GM21737 (cell line): ENCODE data around the gene SCGB1C1.
A peak's percentile ranks its signal among the peaks of the same experiment; 100 is the strongest.
"Not testable (repeated sequence)": the region's sequence is repeated elsewhere in the genome, so short reads cannot be mapped to it uniquely, and the experiment has no call there.

Experiments
- ATAC-seq: cut with Tn5 transposase; IDR thresholded peaks from one replicate; pipeline ENCODE4 v1.9.1; 2021; ENCODE audit warnings: mild to moderate bottlenecking, moderate library complexity; ENCODE audit not compliant: unreplicated experiment

SCGB1C1 gene

DNA sequence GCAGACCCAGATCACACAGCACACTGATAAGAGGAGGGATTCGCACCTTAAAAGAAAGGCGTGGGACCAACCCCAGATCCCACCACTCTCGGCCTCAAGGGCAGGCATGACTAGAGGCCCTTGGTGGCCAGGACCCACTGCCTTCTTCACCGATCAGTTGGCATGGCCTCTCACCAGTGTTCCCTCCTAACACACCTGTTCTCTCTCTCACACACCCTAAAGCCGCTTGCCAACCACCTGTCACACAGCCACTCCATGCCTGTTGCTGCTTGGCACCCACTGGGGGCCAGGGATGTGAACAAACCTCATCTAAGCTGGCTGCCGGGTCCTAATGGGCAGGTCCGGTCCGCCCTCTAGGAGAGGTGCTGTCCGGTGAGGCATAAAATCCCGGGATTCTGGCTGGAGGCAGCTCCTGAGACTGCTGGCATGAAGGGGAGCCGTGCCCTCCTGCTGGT, at the start of gene SCGB1C1:
SCGB1C1 (plus strand) TSS at position 405 of the 455 bp plus-strand sequence; CDS start at position 427, 22 bp downstream.
- ATAC-seq: not testable (repeated sequence)

DNA sequence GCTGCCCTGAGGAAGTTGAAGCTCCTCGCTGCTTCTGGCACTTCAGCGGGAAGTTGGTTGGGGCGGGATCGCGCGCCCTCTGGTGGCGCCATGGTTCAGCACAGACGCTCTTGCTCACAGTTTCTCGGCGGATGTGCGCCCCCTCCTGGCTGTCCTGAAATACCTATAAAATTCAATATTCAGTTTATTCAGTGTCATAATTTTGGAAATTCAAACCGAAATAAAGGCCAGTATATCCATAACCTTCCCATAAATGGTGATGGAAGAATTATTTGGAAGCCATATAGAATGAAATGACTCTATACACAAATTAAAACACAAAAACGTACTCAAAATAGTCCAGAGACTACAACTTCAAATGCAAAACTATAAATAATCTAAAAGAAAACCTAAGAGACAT, 12.6 kb upstream of the SCGB1C1 start:
- not testable (repeated sequence) for ATAC-seq

DNA sequence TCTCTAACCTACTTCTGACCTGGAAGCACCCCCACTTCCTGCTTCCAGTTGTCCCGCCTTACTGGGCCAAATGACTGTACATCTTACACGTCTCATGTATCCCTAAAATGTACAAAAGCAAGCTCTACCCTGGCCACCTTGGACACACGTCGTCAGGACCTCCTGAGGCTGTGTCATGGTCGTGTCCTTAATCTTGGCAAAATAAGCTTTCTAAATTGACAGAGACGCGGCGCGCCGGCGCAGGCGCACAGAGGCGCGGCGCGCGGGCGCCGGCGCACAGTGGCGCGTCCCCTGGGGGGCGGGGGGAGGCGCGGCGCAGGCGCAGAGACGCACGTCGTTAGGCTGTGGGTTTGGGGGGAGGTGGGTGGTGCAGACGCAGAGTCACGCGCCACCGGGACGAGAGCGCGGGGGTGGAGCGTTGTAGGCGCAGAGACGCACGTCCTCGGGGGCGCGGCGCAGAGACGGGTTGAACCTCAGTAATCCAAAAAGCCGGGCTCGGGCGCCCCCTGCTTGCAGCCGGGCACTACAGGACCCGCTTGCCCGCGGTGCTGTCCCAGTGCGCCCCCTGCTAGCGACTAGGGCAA, 3.6 kb upstream of the SCGB1C1 start:
- ATAC-seq: peak; percentile 7

DNA sequence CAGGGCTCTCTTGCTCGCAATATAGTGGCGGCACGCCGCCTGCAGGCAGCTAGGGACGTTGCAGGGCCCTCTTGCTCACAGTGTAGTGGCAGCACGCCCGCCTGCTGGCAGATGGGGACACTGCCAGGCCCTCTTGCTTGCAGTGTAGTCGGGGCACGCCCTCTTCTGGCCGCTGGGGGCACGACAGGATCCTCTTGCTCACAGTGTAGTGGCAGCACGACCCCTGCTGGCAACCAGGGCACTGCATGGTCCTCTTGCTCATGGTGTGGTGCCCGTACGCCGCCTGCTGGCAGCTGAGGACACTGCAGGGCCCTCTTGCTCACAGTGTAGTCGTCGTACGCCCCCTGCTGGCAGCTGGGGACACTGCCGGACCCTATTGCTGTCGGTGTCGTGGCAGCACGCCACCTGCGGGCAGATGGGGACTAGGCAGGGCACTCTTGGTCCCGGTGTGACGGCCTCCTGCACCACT, 3.0 kb upstream of the SCGB1C1 start:
- peak; percentile 79 for ATAC-seq

DNA sequence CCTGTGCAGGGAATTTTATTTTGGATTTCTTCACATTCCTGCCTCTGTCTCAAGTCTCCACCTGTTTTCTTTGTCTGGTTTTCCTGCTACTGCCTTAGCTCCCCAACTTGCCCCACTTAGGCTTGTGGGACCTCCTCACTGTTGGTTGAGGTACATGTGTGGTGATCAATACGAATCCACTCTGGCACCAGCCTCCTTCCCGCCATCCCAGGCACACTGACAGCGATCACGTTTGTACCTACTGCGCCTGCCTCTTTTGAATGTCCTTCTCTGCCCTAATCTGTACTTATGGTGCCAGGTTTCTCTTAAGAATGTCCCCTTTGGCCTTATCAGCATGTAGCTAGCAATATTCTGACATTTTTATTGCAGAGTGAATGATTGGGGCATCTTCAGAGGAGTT, 2.3 kb upstream of the SCGB1C1 start:
- not testable (repeated sequence) for ATAC-seq

DNA sequence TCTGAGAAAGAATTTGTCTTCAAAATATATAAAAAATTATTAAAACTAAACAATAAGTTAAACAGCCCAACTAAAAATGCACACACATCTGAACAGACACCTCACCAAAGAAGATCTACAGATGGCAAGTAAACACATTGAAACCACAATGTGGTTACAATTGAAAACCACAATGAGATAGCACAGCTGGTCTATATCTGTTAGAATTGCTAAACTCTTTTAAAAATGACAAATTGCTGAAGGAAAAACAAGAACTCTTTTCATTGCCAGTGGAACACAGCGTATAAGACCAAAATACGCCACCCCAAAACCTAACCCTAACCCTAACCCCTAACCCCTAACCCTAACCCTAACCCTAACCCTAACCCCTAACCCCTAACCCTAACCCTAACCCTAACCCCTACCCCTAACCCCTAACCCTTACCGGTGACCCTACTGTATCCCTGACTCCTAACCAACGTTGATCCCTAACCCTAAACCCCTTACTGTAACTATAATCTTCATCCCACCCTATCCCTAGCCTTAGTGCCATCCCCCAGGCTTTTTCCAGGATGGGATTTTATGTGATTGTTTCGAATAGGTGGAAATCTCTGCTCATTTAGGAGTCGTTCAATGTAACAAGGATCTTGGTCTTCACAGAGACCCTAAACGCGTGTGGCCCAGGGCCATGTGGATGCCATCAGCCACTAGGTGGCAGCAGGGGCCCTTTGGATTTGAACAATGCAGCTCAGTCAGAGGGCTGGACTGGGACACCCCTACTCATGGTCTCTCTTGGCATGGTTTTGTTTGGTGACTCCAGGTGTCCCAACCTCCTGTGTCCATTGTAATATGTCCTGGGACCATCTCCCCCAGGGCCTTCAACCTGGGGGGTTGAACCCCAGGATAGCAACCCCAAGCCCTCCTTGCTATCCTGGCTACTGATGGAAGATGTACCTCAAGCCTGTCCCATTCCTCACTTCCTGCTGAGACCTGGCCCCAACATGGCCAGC, 1.1 kb upstream of the SCGB1C1 start:
- not testable (repeated sequence) for ATAC-seq

DNA sequence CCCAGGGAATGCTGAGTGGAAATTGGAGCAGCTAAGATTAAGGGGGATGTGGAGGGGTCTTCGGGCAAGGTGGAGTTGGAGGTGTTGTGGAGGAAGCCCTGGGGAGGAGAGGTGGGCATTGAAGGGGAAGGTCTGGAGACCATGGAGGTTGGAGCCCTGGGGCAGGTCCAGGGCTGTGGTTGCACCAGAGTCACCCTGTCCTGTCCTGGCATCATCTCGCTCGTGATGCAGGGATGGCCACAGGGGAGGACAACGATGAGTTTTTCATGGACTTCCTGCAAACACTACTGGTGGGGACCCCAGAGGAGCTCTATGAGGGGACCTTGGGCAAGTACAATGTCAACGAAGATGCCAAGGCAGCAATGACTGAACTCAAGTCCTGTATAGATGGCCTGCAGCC, 603 bp downstream of the SCGB1C1 start:
- not testable (repeated sequence) for ATAC-seq

DNA sequence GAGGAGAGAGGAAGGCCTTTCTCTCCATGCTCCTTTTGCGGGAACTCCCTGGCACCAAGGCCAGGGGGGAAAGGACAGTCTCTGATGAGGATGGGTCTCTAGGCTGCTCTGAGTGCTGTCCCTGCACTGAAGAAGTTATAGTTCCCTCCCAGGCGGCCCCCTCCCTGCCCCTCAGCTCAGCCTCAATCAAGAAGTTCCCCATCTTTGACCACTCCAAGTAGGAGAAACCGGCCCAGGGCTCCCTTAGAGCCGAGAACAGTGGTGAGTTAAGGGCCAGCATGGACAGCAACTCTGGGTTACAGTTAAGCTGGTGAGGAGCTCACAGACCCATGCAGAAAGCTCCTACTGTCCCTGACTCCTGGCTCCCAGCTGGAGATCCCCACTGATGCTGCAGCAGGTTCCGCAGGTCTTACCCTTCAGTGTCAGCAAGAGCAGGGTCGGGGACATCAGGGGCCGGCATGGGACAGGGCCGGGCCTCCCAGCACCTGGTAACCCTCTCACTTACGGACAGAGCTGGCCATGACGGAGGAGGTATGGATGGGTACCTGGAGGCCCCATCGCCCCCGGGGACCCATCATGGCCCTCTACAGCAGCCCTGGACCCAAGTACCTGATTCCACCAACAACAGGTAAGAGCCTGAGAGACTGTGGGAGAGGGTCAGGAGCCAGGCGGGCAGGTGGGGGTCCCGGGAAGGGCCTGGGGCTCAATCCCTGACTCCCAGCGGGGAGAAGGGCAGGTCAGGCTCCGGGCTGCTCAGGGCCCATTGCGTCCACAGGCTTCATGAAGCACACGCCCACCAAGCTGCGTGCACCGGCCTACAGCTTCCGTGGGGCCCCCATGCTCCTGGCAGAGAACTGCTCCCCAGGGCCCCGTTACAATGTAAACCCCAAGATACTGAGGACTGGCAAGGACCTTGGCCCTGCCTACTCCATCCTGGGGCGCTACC, 4.2 kb downstream of the SCGB1C1 start:
- ATAC-seq: no peak

DNA sequence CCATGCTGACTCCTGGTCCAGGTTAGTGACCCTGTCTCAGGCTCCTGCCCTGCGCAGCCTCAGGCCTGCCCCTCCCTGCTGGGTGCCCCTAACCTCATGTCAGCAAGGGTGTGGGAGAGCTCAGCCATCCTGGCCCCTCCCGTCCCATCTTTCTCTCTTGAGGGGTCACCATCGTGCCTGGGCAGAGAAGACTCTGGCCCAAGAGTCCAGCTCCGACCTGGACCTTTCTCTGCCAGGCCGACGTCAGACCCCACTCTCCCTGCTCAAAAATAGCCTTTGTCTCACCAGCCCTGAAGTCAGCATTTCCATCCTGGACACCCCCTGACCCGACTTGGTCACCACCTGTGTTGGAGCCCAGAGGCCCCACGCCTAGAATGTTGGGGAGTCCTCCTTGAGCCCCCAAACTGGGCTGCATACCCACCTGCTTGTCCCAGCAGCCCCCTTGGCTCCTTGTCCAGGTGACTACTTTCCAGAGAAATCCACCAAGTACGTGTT, 4.9 kb downstream of the SCGB1C1 start:
- no peak for ATAC-seq

DNA sequence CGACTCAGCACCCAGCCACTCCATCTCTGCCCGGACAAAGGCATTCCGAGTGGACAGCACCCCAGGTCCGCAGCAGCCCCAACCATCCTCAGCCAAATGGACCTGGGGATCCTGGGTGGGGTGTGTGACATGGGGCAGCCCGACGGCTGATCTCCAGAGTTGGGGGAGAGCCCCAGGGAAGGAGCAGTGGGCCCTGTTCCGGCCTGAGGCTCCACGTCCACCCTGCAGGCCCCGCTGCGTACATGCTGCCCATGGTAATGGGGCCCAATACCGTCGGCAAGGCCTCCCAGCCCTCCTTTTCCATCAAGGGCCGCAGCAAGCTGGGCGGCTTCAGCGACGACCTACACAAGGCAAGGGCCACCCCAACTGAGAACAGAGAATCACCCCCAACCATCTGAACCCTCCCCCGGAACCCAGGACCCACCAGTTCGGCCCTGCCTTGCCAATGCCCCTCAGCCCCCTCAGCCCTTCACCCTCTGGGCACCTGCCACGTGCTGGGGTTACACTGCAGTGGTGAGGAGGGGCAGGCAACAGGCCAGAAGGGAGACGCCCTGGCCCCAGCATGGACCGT, 5.4 kb downstream of the SCGB1C1 start:
- ATAC-seq: no peak

DNA sequence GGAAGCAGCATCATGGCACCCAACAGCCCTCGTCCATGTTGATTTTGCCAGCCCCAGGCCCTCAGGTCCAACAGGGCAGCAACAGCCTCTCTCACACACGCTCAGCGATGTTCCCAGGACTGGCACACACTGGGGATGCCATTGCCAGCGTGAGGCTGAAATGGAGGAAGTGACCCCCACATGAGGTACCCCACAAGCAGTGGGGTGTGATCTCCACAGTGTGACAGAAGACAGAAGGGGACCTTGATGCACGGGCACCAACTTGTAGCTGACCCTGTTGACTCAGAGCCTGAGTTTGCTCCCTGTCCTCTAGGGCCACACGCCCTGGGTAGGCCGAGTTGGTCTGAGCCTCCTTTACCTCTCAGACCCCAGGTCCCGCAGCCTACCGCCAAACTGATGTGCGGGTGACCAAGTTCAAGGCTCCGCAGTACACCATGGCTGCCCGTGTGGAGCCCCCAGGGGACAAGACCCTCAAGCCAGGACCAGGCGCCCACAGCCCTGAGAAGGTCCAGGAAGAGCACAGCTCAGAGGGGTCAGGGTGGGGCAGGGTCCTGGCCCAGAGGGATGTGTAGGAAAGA, 6.2 kb downstream of the SCGB1C1 start:
- ATAC-seq: no peak

DNA sequence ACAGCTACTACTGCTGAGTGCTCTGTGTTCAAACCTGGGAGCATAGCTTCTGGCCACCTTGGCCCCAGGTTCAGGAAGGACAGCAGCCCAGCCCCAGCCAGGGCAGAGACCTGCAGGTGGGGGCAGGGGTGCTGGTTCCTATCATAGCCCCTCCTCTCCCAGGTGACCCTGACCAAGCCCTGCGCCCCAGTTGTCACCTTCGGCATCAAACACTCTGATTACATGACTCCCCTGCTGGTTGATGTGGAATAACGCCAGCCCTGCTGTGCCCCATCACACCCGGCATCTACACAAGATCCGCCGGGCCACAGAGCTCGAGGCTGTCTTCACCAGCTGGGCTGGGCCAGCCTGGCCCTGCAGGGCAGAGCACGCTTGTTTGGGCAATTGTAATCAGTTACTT, 6.9 kb downstream of the SCGB1C1 start:
- ATAC-seq: no peak

DNA sequence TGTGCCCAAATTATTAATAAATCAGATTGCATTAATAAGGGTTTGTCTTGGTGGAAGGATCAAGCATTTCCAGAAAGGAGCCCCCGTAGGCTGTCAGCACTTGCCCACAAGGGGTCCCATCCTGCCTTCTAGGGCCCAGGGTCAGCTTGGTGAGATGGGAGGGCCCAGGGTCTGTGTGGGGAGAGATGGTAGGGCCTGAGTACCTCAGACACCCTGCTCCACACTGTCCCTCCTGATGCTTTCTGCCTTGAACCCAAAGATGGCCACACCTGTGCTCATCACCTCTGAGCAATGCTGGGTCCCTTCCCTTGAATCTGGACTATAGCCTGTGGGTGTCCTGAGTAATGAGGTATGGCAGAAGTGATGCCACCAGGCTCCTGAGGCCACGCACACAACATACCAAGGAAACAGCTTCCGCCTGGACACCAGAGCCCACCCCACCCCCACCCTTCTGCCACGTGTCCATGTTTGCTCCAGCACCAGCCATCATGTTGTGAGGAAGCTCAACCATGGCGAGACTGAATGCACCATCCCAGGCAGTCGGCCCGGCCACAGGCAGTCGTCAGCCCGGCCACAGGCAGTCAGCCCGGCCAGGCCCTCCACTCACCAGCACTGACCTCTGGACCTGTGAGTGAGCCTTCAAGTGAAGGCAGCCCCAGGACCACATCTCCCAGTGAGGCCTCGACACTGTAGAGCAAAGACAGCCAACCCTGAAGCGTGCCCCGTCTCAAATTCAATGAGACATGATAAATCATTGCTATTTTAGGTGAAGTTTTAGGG, 7.5 kb downstream of the SCGB1C1 start:
- no peak for ATAC-seq

DNA sequence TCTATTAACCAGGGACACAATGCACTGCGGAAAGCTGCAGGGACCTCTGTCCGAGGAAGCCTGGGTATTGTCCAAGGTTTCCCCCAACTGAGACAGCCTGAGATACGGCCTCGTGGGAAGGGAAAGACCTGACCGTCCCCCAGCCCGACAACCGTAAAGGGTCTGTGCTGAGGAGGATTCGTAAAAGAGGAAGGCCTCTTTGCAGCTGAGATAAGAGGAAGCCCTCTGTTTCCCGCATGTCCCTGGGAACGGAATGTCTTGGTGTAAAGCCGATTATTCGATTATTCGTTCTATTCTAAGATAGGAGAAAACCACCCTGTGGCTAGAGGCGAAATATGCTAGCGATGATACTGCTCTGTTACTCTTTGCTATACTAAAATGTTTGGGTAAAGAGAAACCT, 9.1 kb downstream of the SCGB1C1 start:
- no peak for ATAC-seq

DNA sequence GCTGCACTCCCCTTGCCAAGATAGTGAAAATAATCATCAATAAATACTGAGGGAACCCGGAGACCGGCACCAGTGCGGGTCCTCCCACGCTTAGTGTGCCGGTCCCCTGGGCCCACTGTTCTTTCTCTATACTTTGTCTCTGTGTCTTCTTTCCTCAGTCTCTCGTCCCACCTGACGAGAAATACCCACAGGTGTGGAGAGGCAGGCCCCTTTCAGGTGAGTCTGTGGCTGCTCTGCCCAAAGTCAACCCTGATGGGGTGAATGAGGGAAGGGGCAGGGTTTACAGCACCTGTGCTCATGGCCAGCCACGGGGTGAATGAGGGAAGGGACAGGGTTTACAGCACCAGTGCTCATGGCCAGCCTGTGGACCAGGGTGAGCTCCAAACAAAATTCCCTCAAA, 9.6 kb downstream of the SCGB1C1 start:
- no peak for ATAC-seq

DNA sequence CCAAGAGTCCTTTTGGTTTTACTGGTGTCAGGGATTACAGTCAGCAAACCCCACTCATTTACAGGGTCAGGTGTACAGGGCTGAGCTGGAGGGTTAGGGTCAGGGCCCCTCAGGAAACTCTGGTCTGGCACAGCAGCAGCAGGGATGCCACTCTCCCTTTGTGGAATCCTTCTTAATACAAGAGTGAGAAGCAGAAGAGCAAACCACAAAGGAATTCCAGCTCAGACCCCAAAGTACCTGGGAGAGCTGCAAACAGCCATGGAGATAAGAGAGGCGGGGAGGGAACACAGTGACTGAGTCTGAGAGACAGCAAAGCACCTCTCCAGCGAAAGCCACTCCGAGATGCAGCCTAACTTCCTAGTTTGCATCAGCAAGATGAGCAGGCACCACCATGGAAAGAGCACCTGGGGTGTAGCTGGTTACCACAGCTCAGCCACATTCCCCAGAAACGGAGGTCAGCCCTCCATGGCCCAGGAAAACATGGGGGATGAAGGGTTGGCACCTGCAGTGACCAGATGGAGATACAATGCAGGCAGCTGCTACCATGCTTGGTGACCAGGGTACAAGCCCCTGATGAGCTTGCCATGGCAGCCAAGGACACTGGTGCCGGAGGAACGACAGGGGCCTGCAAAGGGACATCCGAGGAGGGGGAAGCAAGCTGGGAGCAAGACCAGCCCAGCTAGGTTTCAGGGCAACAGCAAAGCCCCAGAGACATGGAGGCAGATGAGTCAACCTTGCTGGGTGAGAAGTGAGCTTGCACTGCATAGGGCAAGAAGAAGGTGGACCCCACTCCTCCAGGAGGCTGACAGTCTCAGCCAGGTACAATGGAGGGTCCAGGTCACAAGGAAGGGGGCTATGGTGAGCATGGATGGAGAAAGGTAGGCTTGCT, 10.4 kb downstream of the SCGB1C1 start:
- no peak for ATAC-seq

DNA sequence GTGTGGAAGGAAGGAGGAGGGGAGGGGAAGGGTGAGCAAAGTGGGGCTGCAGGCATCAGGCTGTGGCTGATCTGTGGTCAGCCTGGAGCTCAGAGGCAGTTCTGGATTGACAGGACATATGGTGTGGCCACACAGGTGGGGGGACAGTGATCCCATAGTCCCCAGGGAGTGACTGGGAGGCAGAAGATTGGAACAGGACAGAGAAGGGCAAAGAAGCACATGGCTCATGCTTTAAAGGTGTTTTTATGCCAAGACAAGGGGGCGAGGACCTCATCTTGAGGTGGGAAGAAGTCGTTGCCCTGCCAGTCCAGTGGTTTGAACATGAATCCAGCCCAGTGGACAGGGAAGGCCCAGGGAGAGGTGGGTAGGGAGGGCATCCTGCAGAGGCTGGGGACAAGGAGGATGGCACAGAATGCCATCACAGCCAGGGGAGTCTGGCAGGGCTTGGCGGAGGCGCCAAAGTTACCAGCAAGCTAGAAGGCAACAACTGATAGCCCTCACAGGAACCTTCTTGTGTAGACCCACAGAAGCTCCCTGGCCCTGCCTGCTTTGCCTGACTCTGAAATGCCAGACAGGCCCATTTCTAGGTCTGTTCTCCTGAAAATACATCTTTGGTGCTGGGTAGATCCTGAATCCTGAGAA, 11.2 kb downstream of the SCGB1C1 start:
- ATAC-seq: no peak
